ENCODE results near the gene GRIN1.

Gene GRIN1

DNA sequence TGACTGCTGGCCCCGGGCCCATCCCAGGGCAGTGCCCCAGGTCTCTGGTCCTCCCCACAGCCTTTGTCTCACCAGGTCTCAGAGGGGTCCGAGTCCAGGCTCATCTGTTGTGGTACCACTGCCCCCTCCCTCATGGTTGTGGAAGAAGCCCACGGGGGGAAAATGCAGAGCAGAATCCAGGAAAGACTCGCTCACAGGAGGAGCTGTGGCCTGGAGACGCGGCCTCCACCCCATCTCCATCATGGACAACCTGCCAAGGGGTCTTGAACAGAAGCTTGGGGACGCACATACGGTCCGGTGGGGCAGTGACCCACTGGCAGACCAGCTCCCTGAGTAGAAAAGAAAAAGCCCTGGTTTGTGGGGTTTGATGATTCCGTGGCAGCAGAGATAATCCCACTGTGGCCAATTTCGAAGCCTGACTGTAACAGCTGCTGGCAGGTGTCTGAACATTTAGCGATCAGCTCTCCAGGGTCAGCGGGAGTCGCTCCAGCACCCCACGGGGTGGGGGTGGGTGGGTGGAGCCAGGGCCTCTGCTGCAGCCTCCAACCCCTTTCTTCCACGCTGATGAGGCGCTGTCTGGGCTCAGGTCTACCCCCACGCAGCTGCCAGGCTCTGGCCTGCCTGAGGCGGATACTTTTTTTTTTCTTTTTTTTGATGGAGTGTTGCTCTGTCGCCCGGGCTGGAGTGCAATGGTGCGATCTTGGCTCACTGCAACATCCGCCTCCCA is 1.9 kb upstream of the GRIN1 start:
- Histone ChIP-seq H3K27ac (ENCODE audit: extremely low read depth, low read depth, low read length) (no peak overlapping the region), H3K4me1 (ENCODE audit: control insufficient read depth, insufficient read depth, low read length) (peaks cover 2% of the 10 kb centered on the region; the same call in 1 of the 2 replicates), H3K9me3 (ENCODE audit: control insufficient read depth, insufficient read depth, low read depth, low read length) (no peaks in the 10 kb centered on the region), H3K4me3 (ENCODE audit: low read depth, low read length) (no peak overlapping the region), H3K36me3 (ENCODE audit: control insufficient read depth in 2 of 2, insufficient read depth in 1 of 2, low read length in 2 of 2) (no peaks in the 10 kb centered on the region)
- CTCF ChIA-PET = interaction anchor here (0.8 to 1.3 kb wide), 2 partner anchors 50 to 91 kb away, joined by 3 to 4 read pairs; partner anchors contain the start of gene NPDC1
- TF ChIP-seq ZNF548 (tag by site-specific recombination; IDR thresholded peaks at IDR 0.05) (no peak), ZNF560 (tag by site-specific recombination; IDR thresholded peaks at IDR 0.05; ENCODE audit: borderline replicate concordance) (no peak), ZNF211 (tag by site-specific recombination; IDR thresholded peaks at IDR 0.05; ENCODE audit: low read depth) (no peak), ZNF571 (tag by site-specific recombination; IDR thresholded peaks at IDR 0.05) (no peak), OVOL3 (tag by site-specific recombination; IDR thresholded peaks at IDR 0.05) (no peak), EGR2 (tag by site-specific recombination; IDR thresholded peaks at IDR 0.05; ENCODE audit: low read depth) (peak; percentile 84), GLIS1 (tag by site-specific recombination; IDR thresholded peaks at IDR 0.05) (peak; percentile 29; the same call in 1 of the 2 replicates), ZFHX2 (tag by site-specific recombination; conservative IDR thresholded peaks at IDR 0.05) (peak; percentile 75), ZNF654 (tag by site-specific recombination; IDR thresholded peaks at IDR 0.05; ENCODE audit: low read depth) (no peak), ZBTB7A (tag by site-specific recombination; IDR thresholded peaks at IDR 0.05; ENCODE audit: low read depth) (no peak)
- TF ChIP-seq, protein P1, sequence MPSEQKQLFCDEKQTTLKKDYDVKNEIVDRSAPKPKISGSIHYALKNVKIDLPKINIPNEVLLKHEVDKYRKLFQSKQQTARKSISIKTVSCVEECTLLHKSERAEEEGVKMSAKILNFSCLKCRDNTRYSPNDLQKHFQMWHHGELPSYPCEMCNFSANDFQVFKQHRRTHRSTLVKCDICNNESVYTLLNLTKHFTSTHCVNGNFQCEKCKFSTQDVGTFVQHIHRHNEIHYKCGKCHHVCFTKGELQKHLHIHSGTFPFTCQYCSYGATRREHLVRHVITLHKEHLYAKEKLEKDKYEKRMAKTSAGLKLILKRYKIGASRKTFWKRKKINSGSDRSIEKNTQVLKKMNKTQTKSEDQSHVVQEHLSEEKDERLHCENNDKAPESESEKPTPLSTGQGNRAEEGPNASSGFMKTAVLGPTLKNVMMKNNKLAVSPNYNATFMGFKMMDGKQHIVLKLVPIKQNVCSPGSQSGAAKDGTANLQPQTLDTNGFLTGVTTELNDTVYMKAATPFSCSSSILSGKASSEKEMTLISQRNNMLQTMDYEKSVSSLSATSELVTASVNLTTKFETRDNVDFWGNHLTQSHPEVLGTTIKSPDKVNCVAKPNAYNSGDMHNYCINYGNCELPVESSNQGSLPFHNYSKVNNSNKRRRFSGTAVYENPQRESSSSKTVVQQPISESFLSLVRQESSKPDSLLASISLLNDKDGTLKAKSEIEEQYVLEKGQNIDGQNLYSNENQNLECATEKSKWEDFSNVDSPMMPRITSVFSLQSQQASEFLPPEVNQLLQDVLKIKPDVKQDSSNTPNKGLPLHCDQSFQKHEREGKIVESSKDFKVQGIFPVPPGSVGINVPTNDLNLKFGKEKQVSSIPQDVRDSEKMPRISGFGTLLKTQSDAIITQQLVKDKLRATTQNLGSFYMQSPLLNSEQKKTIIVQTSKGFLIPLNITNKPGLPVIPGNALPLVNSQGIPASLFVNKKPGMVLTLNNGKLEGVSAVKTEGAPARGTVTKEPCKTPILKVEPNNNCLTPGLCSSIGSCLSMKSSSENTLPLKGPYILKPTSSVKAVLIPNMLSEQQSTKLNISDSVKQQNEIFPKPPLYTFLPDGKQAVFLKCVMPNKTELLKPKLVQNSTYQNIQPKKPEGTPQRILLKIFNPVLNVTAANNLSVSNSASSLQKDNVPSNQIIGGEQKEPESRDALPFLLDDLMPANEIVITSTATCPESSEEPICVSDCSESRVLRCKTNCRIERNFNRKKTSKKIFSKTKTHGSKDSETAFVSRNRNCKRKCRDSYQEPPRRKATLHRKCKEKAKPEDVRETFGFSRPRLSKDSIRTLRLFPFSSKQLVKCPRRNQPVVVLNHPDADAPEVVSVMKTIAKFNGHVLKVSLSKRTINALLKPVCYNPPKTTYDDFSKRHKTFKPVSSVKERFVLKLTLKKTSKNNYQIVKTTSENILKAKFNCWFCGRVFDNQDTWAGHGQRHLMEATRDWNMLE (tag by site-specific recombination; conservative IDR thresholded peaks at IDR 0.05; ENCODE audit: low read depth) = no peak
- POLR2A ChIA-PET = interaction anchor here (1.2 to 4.0 kb wide), 4 partner anchors 7 to 86 kb away, joined by 3 to 26 read pairs (median 8); partner anchors contain the start of gene TPRN

DNA sequence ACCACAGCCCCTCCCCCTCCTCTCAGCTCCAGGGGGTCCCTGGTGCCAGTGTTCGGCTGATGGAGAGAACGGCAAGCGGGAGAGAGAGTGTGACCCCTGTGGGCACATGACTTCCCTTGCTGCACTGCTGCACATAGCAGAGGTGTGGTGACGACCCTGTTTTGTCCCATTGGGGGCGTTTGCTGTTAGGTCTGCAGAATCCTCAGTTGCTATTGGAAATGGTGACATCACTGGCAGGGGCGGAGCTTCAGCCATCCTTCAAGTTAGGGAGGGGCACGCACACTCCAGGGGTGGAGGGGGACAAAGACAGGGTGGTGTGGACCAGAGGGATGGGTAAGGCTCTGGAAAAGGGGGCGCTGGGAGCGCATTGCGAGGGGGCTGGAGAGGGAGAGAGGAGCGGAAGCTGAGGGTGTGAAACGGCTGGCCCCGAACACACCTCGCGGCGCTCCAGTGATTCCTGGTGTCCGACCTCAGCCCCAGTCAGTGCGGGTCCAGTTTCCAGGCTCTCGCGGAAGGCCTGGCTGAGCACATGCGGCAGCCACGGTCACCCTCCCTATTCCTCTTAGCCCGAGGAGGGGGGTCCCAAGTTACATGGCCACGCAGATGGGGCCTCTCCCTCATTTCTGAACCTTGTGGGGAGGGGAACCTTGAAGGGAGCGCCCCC is 764 bp upstream of the GRIN1 start:
- Histone ChIP-seq H3K4me1 (ENCODE audit: control insufficient read depth, insufficient read depth, low read length) (peaks cover 2% of the 10 kb centered on the region; the same call in 1 of the 2 replicates), H3K27ac (ENCODE audit: extremely low read depth, low read depth, low read length) (no peak overlapping the region), H3K36me3 (ENCODE audit: control insufficient read depth in 2 of 2, insufficient read depth in 1 of 2, low read length in 2 of 2) (no peaks in the 10 kb centered on the region), H3K9me3 (ENCODE audit: control insufficient read depth, insufficient read depth, low read depth, low read length) (no peaks in the 10 kb centered on the region), H3K4me3 (ENCODE audit: low read depth, low read length) (no peak overlapping the region)
- ChIA-PET CTCF (interaction anchor here (0.6 to 1.2 kb wide), 4 partner anchors 8 to 307 kb away, joined by 3 to 4 read pairs (median 3); no protein-coding TSS in a partner anchor), POLR2A (interaction anchor here (0.5 to 4.0 kb wide), 6 partner anchors 9 to 225 kb away, joined by 3 to 26 read pairs (median 7); partner anchors contain the start of genes TPRN and TUBB4B)
- TF ChIP-seq, protein P2, sequence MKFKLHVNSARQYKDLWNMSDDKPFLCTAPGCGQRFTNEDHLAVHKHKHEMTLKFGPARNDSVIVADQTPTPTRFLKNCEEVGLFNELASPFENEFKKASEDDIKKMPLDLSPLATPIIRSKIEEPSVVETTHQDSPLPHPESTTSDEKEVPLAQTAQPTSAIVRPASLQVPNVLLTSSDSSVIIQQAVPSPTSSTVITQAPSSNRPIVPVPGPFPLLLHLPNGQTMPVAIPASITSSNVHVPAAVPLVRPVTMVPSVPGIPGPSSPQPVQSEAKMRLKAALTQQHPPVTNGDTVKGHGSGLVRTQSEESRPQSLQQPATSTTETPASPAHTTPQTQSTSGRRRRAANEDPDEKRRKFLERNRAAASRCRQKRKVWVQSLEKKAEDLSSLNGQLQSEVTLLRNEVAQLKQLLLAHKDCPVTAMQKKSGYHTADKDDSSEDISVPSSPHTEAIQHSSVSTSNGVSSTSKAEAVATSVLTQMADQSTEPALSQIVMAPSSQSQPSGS (tag by site-specific recombination; IDR thresholded peaks at IDR 0.05; ENCODE audit: low read depth) = peak; percentile 93
- TF ChIP-seq ZIC2 (tag by site-specific recombination; IDR thresholded peaks at IDR 0.05) = peak; percentile 53
- no peak for TF ChIP-seq ZNF324 (tag by site-specific recombination; IDR thresholded peaks at IDR 0.05)
- peak; percentile 46 for TF ChIP-seq ZNF341 (tag by site-specific recombination; IDR thresholded peaks at IDR 0.05; ENCODE audit: low read depth)
- TF ChIP-seq SP7 (tag by site-specific recombination; IDR thresholded peaks at IDR 0.05) = no peak
- peak; percentile 43 for TF ChIP-seq SP3 (tag by site-specific recombination; IDR thresholded peaks at IDR 0.05)
- TF ChIP-seq, protein P3, sequence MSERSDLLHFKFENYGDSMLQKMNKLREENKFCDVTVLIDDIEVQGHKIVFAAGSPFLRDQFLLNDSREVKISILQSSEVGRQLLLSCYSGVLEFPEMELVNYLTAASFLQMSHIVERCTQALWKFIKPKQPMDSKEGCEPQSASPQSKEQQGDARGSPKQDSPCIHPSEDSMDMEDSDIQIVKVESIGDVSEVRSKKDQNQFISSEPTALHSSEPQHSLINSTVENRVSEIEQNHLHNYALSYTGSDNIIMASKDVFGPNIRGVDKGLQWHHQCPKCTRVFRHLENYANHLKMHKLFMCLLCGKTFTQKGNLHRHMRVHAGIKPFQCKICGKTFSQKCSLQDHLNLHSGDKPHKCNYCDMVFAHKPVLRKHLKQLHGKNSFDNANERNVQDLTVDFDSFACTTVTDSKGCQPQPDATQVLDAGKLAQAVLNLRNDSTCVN (tag by site-specific recombination; optimal IDR thresholded peaks at IDR 0.05) = no peak
- TF ChIP-seq, protein P4, sequence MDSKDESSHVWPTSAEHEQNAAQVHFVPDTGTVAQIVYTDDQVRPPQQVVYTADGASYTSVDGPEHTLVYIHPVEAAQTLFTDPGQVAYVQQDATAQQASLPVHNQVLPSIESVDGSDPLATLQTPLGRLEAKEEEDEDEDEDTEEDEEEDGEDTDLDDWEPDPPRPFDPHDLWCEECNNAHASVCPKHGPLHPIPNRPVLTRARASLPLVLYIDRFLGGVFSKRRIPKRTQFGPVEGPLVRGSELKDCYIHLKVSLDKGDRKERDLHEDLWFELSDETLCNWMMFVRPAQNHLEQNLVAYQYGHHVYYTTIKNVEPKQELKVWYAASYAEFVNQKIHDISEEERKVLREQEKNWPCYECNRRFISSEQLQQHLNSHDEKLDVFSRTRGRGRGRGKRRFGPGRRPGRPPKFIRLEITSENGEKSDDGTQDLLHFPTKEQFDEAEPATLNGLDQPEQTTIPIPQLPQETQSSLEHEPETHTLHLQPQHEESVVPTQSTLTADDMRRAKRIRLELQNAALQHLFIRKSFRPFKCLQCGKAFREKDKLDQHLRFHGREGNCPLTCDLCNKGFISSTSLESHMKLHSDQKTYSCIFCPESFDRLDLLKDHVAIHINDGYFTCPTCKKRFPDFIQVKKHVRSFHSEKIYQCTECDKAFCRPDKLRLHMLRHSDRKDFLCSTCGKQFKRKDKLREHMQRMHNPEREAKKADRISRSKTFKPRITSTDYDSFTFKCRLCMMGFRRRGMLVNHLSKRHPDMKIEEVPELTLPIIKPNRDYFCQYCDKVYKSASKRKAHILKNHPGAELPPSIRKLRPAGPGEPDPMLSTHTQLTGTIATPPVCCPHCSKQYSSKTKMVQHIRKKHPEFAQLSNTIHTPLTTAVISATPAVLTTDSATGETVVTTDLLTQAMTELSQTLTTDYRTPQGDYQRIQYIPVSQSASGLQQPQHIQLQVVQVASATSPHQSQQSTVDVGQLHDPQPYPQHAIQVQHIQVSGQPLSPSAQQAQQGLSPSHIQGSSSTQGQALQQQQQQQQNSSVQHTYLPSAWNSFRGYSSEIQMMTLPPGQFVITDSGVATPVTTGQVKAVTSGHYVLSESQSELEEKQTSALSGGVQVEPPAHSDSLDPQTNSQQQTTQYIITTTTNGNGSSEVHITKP (tag by site-specific recombination; IDR thresholded peaks at IDR 0.05) = peak; percentile 38; the same call in 1 of the 2 replicates
- peak; percentile 89 for TF ChIP-seq GLIS1 (tag by site-specific recombination; IDR thresholded peaks at IDR 0.05)
- TF ChIP-seq SP2 (tag by site-specific recombination; IDR thresholded peaks at IDR 0.05) = peak; percentile 26; the same call in 1 of the 2 replicates
- TF ChIP-seq ZNF791 (tag by site-specific recombination; IDR thresholded peaks at IDR 0.05) = no peak
- peak; percentile 30 for TF ChIP-seq ZNF629 (tag by site-specific recombination; IDR thresholded peaks at IDR 0.05)

All from HEK293 (cell line).